Neural cell (in vitro differentiated cells): ENCODE results near the gene XCR1. TPM values are rescaled to one million over a fixed set of nuclear protein-coding genes. Genes with fewer than 3 reads are reported as not detected.

Experiments used
- H2AFZ ChIP-seq: fragments of 200-600, 300-800 bp; sonication (generic), shearing (Covaris generic); 2 replicates; pipeline ENCODE4 v1.6.0; 2014; ENCODE audit warnings: low read depth, mild to moderate bottlenecking, antibody characterized with exemption, low read length, moderate library complexity
- H3F3A ChIP-seq: fragments of 200-600 bp; shearing (Covaris generic); 2 replicates; pipeline ENCODE4 v1.6.1; 2016; ENCODE audit warnings: mild to moderate bottlenecking, moderate library complexity, mixed read lengths, antibody characterized with exemption, low read length; ENCODE audit not compliant: insufficient read depth, poor library complexity, severe bottlenecking
- H3K27ac ChIP-seq: fragments of 200-600, 300-800 bp; sonication (generic), shearing (Covaris generic); 2 replicates; pipeline ENCODE4 v1.5.1; 2014; ENCODE audit warnings: mild to moderate bottlenecking, low read length, moderate library complexity
- H3K27me3 ChIP-seq: fragments of 300-800, 200-600 bp; sonication (generic), shearing (Covaris generic); 2 replicates; pipeline ENCODE4 v1.6.0; 2014; ENCODE audit warnings: mild to moderate bottlenecking, low read depth, low read length, moderate library complexity; ENCODE audit not compliant: insufficient read depth
- H3K36me3 ChIP-seq: fragments of 300-800, 200-600 bp; sonication (generic), shearing (Covaris generic); 2 replicates; pipeline ENCODE4 v1.5.1; 2014; ENCODE audit warnings: mild to moderate bottlenecking, antibody characterized with exemption, low read length, moderate library complexity; ENCODE audit not compliant: insufficient read depth
- H3K4me2 ChIP-seq: fragments of 300-800, 200-600 bp; sonication (generic), shearing (Covaris generic); 2 replicates; pipeline ENCODE4 v1.6.0; 2014; ENCODE audit warnings: mild to moderate bottlenecking, low read length
- H3K4me3 ChIP-seq: fragments of 300-800, 200-600 bp; sonication (generic), shearing (Covaris generic); 2 replicates; pipeline ENCODE4 v1.5.1; 2014; ENCODE audit warnings: mild to moderate bottlenecking, low read length, moderate library complexity
- H3K79me2 ChIP-seq: fragments of 200-600 bp; shearing (Covaris generic); replicated peaks from 2 replicates; pipeline ENCODE4 v1.6.0; 2014; ENCODE audit warnings: mild to moderate bottlenecking, low read length, moderate library complexity; ENCODE audit not compliant: insufficient read depth
- H3K9ac ChIP-seq: fragments of 300-800, 200-600 bp; sonication (generic), shearing (Covaris generic); 2 replicates; pipeline ENCODE4 v1.6.1; 2016; ENCODE audit warnings: mild to moderate bottlenecking, low read length, mixed read lengths
- H3K9me2 ChIP-seq: fragments of 200-600 bp; shearing (Covaris generic); 2 replicates; pipeline ENCODE4 v1.6.1; 2016; ENCODE audit warnings: mild to moderate bottlenecking, low read length, mixed read lengths; ENCODE audit not compliant: insufficient read depth
- H3K9me3 ChIP-seq: fragments of 200-600, 300-800 bp; sonication (generic), shearing (Covaris generic); 2 replicates; pipeline ENCODE4 v1.6.1; 2016; ENCODE audit warnings: mild to moderate bottlenecking, mixed run types, low read length, moderate library complexity, mixed read lengths
- H4K20me1 ChIP-seq: fragments of 200-600 bp; shearing (Covaris generic); 2 replicates; pipeline ENCODE4 v1.6.1; 2016; ENCODE audit warnings: mild to moderate bottlenecking, mixed run types; ENCODE audit not compliant: insufficient read depth
- CTCF ChIP-seq: fragments of 450-650 bp; IDR thresholded peaks from 2 replicates; pipeline ENCODE4 v1.5.1; 2014; ENCODE audit warnings: antibody characterized with exemption, mild to moderate bottlenecking, moderate library complexity; ENCODE audit not compliant: poor library complexity, severe bottlenecking
- EP300 ChIP-seq: fragments of 450-650 bp; conservative IDR thresholded peaks from 2 replicates; pipeline ENCODE4 v1.6.1; 2014; ENCODE audit warnings: antibody characterized with exemption, mild to moderate bottlenecking, moderate library complexity; ENCODE audit not compliant: poor library complexity, severe bottlenecking
- EZH2 ChIP-seq: fragments of 200-600, 300-800 bp; shearing (Covaris generic), sonication (generic); IDR thresholded peaks from 2 replicates; pipeline ENCODE4 v1.6.1; 2014; ENCODE audit warnings: antibody characterized with exemption, low read length, borderline replicate concordance, mild to moderate bottlenecking; ENCODE audit not compliant: insufficient read depth, poor library complexity, severe bottlenecking
- MXI1 ChIP-seq: fragments of 450-650 bp; conservative IDR thresholded peaks from 2 replicates; pipeline ENCODE4 v1.6.1; 2014; ENCODE audit warnings: antibody characterized with exemption, mild to moderate bottlenecking; ENCODE audit not compliant: poor library complexity, severe bottlenecking
- POLR2AphosphoS5 ChIP-seq: IDR thresholded peaks from 2 replicates; pipeline ENCODE4 v1.6.1; 2012
- RAD21 ChIP-seq: fragments of 450-650 bp; conservative IDR thresholded peaks from 2 replicates; pipeline ENCODE4 v1.6.1; 2014; ENCODE audit warnings: antibody characterized with exemption, mild to moderate bottlenecking, moderate library complexity
- REST ChIP-seq: IDR thresholded peaks from 2 replicates; pipeline ENCODE4 v1.6.1; 2012; ENCODE audit warnings: borderline replicate concordance
- SMC3 ChIP-seq: fragments of 450-650 bp; conservative IDR thresholded peaks from 2 replicates; pipeline ENCODE4 v1.6.1; 2014; ENCODE audit warnings: antibody characterized with exemption, mild to moderate bottlenecking, moderate library complexity; ENCODE audit not compliant: poor library complexity
- TAF1 ChIP-seq: IDR thresholded peaks from 2 replicates; pipeline ENCODE4 v1.6.1; 2012; ENCODE audit warnings: low read depth
- polyA plus RNA-seq: library from polyadenylated mRNA; depleted of rRNA; stranded (reverse); fragments of >200 nt; gene quantifications from 2 replicates; pipeline ENCODE4 v1.2.3, GENCODE V29; 2014

The XCR1 gene
- polyA plus RNA-seq, 1 donor from 2014 or later = not detected

DNA sequence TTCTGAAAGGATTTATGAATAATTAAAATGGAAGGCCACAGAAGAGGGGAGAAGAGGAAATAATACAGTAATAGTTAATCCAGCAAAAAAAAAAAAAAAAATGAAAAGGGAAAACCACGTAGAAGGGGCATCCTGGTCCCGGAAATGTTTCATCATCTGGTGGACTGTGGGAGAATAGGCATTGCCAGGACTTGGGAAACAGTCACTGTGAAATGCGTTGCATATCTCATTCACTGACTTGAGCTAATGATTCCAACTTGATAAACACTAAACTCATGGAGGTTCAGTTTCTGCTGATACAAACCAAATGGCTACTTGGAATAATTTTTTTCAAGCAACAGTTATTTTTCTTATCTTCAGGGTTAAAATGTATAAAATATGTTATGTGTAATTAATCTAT, 3.2 kb downstream of the XCR1 start:
- Histone ChIP-seq H3K27ac (no peak overlapping the region), H4K20me1 (no peaks in the 10 kb centered on the region), H3K4me2 (no peak overlapping the region), H3K9me2 (no peaks in the 10 kb centered on the region), H3K79me2 (no peaks in the 10 kb centered on the region), H3K4me3 (no peak overlapping the region), H3K9ac (no peak overlapping the region), H3K27me3 (no peaks in the 10 kb centered on the region), H3K9me3 (no peaks in the 10 kb centered on the region), H2AFZ (no peak overlapping the region), H3K36me3 (no peaks in the 10 kb centered on the region), H3F3A (no peaks in the 10 kb centered on the region)
- TF ChIP-seq MXI1 = no peak
- no peak for TF ChIP-seq RAD21
- no peak for TF ChIP-seq EZH2
- TF ChIP-seq CTCF = no peak
- no peak for TF ChIP-seq REST
- no peak for TF ChIP-seq POLR2AphosphoS5
- no peak for TF ChIP-seq SMC3
- no peak for TF ChIP-seq EP300
- TF ChIP-seq TAF1 = no peak

GRCh38 chr3:46022909-46023785, 4.1 kb downstream of the XCR1 start:
- Histone ChIP-seq H3K9me2 (no peaks in the 10 kb centered on the region), H3F3A (no peaks in the 10 kb centered on the region), H3K27me3 (no peaks in the 10 kb centered on the region), H3K36me3 (no peaks in the 10 kb centered on the region), H3K79me2 (no peaks in the 10 kb centered on the region), H3K4me2 (no peak overlapping the region), H3K9me3 (no peaks in the 10 kb centered on the region), H3K9ac (no peak overlapping the region), H2AFZ (no peak overlapping the region), H3K27ac (no peak overlapping the region), H4K20me1 (no peaks in the 10 kb centered on the region), H3K4me3 (no peak overlapping the region)
- TF ChIP-seq EZH2 (no peak), RAD21 (no peak), SMC3 (no peak), MXI1 (no peak), TAF1 (no peak), POLR2AphosphoS5 (no peak), EP300 (no peak), CTCF (no peak), REST (no peak)
